Measurements from ENCODE around the gene PDS5B.
A peak's percentile ranks its signal among the peaks of the same experiment; 100 is the strongest.
"Not testable (repeated sequence)": the region's sequence is repeated elsewhere in the genome, so short reads cannot be mapped to it uniquely, and the experiment has no call there.

PDS5B gene, protein sequence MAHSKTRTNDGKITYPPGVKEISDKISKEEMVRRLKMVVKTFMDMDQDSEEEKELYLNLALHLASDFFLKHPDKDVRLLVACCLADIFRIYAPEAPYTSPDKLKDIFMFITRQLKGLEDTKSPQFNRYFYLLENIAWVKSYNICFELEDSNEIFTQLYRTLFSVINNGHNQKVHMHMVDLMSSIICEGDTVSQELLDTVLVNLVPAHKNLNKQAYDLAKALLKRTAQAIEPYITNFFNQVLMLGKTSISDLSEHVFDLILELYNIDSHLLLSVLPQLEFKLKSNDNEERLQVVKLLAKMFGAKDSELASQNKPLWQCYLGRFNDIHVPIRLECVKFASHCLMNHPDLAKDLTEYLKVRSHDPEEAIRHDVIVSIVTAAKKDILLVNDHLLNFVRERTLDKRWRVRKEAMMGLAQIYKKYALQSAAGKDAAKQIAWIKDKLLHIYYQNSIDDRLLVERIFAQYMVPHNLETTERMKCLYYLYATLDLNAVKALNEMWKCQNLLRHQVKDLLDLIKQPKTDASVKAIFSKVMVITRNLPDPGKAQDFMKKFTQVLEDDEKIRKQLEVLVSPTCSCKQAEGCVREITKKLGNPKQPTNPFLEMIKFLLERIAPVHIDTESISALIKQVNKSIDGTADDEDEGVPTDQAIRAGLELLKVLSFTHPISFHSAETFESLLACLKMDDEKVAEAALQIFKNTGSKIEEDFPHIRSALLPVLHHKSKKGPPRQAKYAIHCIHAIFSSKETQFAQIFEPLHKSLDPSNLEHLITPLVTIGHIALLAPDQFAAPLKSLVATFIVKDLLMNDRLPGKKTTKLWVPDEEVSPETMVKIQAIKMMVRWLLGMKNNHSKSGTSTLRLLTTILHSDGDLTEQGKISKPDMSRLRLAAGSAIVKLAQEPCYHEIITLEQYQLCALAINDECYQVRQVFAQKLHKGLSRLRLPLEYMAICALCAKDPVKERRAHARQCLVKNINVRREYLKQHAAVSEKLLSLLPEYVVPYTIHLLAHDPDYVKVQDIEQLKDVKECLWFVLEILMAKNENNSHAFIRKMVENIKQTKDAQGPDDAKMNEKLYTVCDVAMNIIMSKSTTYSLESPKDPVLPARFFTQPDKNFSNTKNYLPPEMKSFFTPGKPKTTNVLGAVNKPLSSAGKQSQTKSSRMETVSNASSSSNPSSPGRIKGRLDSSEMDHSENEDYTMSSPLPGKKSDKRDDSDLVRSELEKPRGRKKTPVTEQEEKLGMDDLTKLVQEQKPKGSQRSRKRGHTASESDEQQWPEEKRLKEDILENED (N-terminal part only)

DNA sequence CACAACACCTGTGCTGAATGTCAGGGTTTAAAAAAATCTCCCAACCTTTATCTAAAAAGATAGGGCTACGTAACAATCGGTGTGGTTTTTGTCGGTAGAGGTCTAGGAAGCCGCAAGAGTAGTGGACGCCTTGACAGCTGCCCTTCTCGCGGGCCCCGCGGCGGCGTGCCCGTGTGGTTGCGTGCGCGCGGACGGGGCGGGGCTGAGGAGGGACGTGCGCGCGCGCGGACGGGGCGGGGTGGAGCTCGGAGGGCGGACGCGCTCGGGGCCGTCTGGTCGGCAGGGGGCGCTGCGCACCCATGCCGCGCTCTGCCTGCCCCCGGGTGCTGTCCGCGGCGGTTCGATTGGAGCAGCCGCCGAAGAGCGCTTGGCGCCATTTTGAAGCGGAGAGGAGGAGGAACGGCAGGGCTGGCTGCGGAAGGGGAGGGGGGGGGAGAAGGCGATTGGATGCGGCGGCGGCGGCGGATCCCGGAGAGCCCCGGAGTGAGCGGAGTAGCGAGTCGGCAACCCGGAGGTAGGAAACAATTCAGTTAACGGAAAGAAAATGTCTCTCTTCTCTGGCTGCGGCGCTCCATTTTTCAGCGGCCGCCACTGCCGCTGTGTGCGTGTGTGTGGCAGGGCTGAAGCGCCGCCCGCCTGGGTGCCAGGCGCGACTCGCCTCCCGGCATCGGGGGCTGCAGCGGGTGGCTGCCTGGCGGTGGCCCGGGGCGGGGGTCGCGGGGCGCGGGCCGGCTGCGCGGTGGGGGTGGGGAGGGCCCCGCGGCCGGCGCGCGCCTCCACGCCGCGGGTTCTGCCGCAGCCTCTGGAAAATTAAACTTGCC is at the start of gene PDS5B:
Gene PDS5B, plus strand, starts transcription at position 373 of the 821 bp plus-strand sequence. CDS start 62,321 bp downstream, outside the sequence.
- peak; percentile 68 for DNase-seq

DNA sequence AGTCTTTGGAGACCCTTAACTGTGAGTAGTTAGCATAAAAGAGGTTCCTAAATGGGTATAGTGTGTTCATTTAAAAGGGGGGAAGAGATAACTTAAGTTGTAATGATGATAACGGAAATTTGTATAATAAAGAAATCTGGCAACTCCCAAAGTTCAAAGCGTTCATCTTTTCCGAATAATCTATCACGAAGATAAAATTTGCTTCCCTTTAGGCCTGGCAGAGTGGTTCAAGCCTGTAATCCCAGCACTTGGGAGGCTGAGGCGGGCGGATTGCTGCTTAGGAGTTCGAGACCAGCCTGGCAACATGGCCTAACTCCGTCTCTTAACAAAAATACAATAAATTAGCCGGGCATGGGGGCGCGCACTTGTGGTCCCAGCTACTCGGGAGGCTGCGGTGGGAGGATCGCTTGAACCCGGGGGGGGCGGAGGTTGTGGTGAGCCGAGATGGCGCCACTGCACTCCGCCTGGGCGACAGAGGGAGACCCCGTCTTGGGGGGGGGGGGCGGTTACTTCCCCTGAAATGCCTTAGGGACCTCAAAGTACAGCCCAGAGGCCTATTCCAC is 48.6 kb upstream of the PDS5B start:
- DNase-seq: no peak

DNA sequence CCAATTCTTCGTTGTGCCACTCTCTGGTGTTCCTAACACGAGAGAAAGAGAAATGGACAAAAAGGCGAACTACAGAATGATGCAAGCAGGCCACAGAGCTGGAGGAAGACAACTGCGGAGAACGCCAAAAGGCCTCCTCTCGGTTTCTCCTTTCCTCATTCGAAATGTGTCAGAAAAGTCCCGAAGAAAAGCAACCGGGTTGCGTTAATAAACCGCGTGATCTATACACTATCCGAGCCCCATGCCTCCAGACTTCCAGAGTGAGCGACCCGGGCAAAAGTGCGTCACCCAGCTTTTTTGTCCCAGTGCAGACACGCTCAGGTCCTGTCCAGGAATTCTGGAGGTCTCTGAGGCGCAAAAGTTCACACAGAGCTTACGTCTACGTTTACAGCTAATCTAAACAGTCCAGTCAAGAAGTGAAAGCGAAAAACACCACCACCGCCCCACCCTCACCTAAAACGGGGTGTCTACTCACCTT is 48.1 kb upstream of the PDS5B start:
- peak; percentile 12 for DNase-seq

DNA sequence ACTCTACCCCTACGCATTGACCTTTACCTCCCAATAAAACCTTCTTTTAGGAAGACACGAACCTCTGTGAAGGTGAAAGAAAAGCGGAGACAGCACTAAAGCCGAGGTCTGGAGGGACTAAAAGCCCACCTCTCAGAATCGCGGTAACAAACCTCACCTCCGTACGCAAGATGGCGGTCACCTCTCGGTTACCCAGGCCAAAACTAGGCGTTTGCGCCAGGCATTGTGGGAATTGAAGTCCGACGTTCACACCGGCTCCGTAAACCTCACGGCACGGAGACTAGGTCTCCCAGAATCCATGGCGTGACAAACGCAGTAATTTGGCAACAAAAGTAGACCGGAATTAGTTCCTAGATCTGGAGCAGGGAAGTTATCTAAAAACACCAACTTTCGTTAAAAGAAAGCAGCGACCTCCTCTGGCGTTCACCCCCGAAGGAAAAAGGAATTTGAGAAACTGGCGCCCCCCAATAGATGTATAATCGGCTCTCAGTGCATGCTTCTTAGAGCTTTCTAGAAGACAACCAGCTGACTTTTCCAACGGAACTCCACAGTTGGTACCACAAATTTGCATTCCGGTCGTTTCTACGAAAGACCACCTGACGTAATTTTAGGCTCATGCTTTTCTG is 47.5 kb upstream of the PDS5B start, which contains the start of gene N4BP2L2:
Gene N4BP2L2, minus strand, starts transcription at position 175 of the 626 bp plus-strand sequence. CDS start 1,768 bp downstream, outside the sequence.
- peak; percentile 92 for DNase-seq

DNA sequence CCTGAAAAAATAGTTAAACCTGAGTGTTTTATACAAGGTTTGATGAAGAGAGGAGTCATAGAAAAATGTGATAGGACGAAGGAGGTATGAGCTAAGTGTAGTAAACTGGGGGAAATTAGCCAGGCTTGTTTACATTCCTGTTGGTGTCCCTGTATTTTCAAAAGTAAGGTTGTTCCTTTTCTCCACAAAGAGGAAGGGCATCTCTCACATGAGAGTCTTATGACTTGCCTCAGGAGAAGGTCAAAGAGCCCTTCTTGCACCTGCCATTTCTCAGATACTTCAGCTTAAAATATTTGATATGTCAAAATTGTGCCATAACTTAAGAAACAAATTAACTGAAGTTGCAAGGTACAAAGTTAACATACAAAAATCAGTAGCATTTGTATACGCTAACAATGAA is 44.0 kb upstream of the PDS5B start:
- no peak for DNase-seq

DNA sequence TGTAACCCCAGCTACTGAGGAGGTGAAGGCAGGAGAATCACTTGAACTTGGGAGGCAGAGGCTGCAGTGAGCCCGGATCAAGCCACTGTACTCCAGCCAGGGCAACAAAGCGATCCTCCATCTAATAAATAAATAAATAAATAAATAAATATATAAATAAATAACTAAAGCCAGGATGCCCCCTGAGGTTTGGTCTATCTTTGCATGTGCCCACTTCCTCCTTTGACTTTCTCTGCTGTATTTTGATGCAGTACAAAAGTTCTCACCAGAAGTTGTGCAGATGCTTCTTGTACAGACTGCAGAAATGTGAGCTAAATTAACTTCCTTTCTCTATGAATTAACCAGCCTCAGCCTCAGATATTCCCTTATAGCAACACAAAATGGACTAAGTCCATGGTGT is 41.2 kb upstream of the PDS5B start:
- DNase-seq: no peak

DNA sequence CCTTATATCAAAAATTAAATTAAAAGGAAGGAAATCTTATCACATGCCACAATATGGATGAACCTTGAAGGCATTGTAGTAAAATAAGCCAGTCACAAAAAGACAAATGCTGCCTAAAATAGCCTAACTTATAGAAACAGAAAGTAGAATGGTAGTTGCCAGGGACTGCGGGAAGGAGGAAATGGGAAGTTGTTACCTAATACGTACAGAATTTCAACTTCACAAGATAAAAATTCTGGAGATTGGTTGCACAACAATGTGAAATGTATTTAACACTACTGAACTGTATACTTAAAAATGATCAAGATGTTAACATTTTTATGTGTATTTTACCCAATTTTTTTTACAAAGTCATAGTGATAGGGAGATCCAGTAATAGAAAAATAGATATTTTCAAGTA is 37.4 kb upstream of the PDS5B start:
- DNase-seq: no peak

DNA sequence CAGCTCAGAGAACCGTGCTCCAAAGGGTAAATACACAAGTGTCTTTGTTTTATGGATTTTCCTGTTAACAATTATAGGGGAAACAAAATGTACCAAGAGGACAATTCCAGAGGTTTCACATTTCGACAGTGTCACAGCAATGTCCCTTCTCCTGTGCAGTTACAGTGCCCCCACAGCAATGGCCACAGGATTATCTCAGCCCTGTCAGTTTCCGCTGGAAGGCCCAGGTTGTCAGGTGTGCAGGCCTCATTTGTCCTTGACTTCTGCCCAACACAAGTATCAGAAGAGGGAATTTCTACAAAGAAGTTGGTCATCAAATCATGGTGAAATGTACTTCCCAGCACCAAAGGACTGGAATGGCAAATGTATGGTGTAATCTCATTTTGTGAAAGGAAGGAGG is 36.5 kb upstream of the PDS5B start:
- DNase-seq: no peak

DNA sequence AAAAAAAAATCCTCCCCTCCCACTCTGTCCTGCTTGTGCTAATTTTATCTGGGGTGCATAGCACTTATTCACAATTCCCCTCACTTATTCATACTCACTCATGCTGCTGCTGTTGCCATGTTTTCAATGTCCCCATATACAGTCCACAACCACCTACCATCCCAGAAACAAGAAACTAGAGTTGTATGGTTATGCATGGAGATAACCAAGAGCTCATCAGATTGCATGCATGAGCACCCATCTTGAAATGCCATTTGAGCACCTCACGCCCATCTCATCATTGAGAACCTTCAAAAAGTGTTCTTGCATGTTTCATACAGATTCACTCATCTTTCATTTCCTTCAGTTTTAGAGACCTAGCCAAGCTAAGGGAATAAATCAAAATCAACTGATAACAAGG is 32.5 kb upstream of the PDS5B start:
- no peak for DNase-seq

DNA sequence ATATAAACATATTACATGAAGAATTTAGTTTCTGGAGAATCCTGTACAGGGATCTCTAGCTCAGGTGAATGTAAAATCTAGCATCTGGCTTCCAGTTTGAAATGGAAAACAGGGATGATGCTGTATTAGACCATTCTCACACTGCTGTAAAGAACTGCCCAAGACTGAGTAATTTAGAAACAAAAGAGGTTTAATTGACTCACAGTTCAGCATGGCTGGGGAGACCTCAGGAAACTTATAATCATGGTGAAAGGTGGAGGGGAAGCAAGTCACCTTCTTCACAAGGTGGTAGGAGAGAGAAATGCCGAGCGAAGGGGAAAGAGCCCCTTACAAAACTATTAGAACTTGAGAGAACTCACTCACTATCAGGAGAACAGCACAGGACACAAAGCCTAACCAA is 30.6 kb upstream of the PDS5B start:
- no peak for DNase-seq

DNA sequence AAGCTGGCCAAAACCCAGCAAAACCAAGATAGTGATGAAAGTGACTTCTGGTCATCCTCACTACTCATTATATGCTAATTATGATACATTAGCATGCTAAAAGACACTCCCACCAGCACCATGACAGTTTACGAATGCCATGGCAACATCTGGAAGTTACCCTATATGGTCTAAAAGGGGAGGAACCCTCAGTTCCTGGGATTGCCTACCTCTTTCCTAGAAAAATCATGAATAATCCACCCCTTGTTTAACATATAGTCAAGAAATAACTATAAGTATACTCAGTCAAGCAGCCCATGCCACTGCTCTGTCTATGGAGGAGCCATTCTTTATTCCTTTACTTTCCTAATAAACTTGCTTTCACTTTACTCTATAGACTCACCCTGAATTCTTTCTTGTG is 25.4 kb upstream of the PDS5B start:
- DNase-seq: not testable (repeated sequence)

DNA sequence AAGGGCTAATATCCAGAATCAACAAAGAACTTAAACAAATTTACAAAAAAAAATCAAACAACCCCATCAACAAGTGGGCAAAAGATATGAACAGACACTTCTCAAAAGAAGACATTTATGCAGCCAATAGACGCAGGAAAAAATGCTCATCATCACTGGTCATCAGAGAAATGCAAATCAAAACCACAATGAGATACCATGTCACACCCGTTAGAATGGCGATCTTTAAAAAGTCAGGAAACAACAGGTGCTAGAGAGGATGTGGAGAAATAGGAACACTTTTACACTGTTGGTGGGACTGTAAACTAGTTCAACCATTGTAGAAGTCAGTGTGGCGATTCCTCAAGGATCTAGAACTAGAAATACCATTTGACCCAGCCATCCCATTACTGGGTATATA is 10.6 kb upstream of the PDS5B start:
- not testable (repeated sequence) for DNase-seq

DNA sequence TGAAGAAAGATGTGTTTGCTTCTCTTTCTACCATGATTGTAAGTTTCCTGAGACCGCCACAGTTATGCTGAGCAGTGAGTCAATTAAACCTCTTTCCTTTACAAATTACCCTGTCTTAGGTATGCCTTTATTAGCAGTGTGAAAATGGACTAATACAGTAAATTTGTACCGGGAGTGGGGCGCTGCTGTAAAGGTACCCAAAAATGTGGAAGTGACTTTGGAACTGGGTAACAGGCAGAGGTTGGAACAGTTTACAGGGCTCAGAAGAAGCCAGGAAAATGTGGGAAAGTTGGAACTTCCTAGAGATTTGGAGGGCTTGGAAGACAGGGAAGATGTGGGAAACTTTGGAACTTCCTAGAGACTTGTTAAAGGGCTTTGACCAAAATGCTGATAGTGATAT is 9.2 kb upstream of the PDS5B start:
- DNase-seq: no peak

DNA sequence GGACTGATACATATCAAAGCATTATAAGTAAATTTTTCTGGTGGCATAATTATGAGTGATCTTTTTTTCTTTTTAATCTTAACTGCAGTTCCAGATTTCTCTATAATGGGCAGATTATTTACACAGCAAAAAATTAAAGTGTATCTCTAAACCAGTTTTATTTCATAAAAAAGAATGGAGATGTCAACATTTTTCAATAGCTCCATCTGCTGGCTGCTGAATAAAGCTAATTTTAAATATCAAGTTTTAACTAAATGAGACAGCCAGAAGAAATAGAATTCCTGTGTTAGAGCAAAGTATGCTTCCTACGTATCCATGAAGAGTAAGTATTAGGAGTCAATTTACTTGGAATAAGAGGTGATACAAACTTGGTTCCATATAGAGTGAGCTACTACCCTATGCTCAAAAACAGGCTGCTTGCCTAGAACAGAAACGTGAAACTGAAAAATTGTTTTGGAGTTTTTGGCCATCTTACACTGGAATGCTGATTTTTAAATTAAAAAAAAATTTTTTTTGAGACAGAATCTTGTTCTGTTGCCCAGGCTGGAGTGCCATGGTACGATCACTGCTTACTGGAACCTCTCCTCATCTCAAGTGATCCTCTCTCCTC is 5.0 kb upstream of the PDS5B start:
- DNase-seq: peak; percentile 27

DNA sequence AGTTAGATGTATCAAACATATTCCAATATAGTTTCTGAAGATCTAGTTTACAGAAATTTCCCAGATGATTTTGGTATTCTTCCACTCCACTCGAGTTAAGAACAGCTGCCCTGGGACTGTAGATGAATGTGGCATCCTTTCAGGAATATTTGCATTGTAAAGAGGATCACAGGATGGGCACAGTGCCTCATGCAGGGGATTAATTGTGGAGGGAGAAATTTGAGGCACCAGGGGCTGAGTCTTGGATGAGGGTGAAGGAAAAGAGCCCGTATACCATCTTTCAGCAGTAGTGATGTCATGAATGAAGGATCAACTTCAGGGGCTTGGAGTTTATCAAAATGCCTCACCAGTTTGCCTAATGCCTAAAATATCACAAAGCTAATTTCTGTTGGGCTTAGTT is 4.0 kb upstream of the PDS5B start:
- DNase-seq: no peak

DNA sequence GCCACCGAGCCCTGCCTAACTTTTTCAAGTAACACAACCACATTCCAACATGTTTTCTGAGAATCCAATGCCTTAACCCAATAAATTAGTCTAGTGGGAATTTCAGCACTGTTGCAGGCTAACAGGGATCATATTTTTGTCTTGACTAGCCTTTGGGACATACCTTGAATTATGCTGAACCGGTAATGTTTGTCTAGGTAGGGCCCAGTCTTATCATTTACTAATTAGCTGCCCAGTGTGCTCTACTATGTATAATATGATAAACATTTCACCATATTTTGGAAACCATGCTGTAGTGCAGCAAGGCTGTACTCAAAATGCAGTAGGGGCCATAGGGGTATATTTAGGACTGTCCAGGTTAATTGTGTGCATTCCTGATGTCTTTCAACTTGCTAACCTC is 3.3 kb upstream of the PDS5B start:
- no peak for DNase-seq

DNA sequence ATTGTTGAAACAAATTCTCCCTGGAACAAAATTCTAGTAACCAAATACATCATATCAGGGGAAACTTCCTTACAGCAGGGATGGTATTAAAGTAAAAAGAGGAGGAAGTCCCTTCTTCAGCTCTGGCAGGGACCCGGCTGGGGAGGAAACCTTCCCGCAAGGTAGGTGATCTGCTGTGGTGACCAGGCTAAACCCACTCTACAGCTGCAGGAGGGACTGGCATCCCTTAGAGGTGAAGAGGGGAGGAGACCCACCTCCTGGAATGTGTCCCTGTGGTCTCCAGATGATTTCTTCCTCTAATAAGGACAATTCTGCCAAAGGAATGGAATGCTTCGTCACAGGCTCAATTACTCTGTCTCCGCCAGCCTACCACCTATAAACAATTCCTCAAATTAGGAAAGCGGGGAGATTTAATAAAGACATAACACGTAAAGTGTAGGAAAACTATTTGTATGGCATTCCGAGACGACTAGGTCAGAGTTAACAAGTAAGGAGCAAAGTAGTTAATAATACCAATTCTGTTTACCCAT is 637 bp upstream of the PDS5B start:
- DNase-seq: no peak

DNA sequence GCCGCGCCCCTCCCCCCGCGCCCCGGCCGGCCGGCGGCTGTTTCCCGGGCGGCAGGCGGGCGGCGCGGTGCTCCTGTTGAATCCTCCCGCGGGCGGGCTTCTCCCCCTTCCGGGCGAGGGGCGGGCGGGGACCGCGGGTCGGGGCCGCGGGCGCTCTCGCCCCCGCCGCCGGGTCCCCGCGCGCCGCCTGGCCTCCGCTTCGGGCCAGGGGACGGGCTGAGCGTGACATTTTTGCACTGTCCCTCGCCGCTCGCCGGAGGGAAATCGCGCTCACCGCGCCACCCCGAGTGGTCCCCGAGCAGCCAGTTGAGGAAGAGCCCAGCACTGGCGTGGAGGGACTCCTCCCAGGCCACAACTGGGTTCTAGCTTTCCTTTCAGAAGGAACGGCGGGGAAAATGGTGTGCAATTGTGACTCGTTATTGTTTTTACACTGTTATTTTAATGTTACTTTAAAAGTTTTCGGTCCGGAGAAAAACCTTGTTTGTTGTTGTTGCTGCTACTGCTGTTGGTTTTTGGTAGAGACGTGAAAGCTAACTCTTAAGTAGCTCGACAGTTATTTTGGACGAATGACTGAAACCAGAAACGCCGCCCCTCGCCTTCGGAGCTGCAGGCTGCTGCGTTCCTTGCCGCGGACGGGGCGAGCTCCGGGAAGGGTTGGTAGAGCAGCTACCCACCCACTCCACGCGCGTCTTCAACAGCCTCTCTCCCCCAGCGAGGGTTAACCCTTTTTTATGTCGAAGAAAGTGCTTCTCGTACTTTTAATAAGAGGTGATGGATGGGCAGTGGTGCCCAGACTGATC is 959 bp downstream of the PDS5B start:
- DNase-seq: peak; percentile 12

DNA sequence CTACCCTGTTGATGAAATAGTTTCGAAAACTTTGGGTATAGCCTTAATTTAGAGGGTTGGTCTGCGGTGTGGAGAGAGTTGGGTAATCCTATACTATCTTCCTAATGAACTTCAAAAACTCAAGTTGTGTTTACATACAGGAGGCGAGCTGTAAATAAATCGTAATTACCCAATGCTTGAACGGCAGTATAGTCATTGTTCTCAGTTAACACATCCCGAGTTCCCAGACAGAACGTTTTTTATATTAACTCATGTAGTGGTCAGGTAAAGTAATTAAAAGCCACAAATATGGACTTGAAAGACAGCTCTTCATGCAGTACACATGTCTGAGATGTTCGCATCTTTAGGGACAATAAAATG is 1.5 kb downstream of the PDS5B start:
- DNase-seq: no peak

DNA sequence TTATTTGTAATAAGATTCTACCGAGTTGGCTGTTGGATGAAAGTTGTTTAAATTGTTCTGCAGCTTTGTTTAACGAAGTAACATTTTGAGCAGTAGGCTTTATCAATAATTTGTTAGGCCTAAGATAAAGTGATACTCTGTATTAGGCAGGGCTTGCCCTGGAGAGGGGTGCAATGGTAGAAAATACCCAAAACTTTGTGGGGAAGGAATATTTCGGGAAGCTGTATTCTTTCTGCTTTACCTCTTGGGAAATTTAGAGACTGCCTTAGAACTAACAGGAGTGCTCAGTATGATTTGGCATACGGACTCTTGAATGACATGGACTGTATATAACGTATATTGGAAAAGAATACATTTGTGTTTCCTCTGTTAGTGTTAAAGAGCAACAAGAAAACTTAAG is 2.5 kb downstream of the PDS5B start:
- no peak for DNase-seq
